Measurements from ENCODE around the gene SLC17A7.
"Not testable (repeated sequence)": the region's sequence is repeated elsewhere in the genome, so short reads cannot be mapped to it uniquely, and the experiment has no call there.

The SLC17A7 gene

GRCh38 chr19:49441210-49441959, at the start of gene SLC17A7:
SLC17A7 (minus strand) TSS chr19:49441527; CDS start chr19:49441379, 148 bp downstream.
- FAIRE-seq: no peak

GRCh38 chr19:49490287-49491029, 49.1 kb upstream of the SLC17A7 start:
- FAIRE-seq: no peak

GRCh38 chr19:49489601-49490167, 48.4 kb upstream of the SLC17A7 start:
- no peak for FAIRE-seq

GRCh38 chr19:49488863-49489537, 47.7 kb upstream of the SLC17A7 start:
- FAIRE-seq: no peak

GRCh38 chr19:49488046-49488862, 46.9 kb upstream of the SLC17A7 start:
- FAIRE-seq: no peak

- FAIRE-seq: peak; percentile 93
Observed at GRCh38 chr19:49487277-49488045, 46.1 kb upstream of the SLC17A7 start, which contains the start of gene RPL13A. RPL13A (plus strand) TSS chr19:49487608; CDS start chr19:49487630, 22 bp downstream.

GRCh38 chr19:49486710-49487276, 45.5 kb upstream of the SLC17A7 start:
- FAIRE-seq: no peak

- no peak for FAIRE-seq
Observed at GRCh38 chr19:49486232-49486631, 44.9 kb upstream of the SLC17A7 start.

GRCh38 chr19:49481020-49481683, 39.8 kb upstream of the SLC17A7 start:
- FAIRE-seq: no peak

- no peak for FAIRE-seq
Observed at GRCh38 chr19:49479975-49480628, 38.8 kb upstream of the SLC17A7 start.

GRCh38 chr19:49475995-49476880, 34.9 kb upstream of the SLC17A7 start:
- no peak for FAIRE-seq

GRCh38 chr19:49475191-49475917, 34.0 kb upstream of the SLC17A7 start:
- no peak for FAIRE-seq

GRCh38 chr19:49474542-49474924, 33.2 kb upstream of the SLC17A7 start:
- no peak for FAIRE-seq

GRCh38 chr19:49473868-49474541, 32.7 kb upstream of the SLC17A7 start, which contains the start of gene FLT3LG:
FLT3LG (plus strand) TSS chr19:49474215; CDS start chr19:49474640, 425 bp downstream.
- FAIRE-seq: no peak

- not testable (repeated sequence) for FAIRE-seq
Observed at GRCh38 chr19:49473501-49473867, 32.2 kb upstream of the SLC17A7 start.

- FAIRE-seq: no peak
Observed at GRCh38 chr19:49472936-49473335, 31.6 kb upstream of the SLC17A7 start.

GRCh38 chr19:49470615-49470978, 29.3 kb upstream of the SLC17A7 start:
- no peak for FAIRE-seq
